Stromal cell of bone marrow (primary cell): ENCODE measurements around the gene SSRP1.
"Not testable (repeated sequence)": the region's sequence is repeated elsewhere in the genome, so short reads cannot be mapped to it uniquely, and the experiment has no call there.

ENCODE experiments used
- DNase-seq: peaks from one replicate; pipeline ENCODE4 v3.0.0-alpha.2; 2012; ENCODE audit warnings: low read depth

SSRP1 gene

DNA sequence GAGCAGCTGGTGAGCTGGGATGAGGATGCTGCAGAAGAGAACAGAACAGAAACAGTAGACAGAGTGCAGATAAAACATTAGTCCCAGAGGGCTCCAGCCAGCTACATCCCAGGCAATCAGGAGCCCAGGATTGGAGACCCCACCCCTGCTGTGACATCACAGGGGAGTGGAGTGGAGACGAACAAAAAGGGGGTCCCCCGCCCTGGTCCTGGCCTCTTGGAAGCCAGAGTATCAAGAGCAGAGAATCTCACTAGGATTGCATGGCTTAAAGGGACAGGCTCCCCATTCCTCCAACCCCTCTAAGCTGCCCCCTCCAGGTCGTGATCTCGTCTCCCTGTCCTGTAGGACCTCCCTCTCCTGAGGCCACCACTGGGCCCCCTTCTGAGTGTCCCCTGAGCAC lies 2.5 kb upstream of the SSRP1 start, which contains the start of gene P2RX3:
TSS of gene P2RX3 (plus strand) at position 211 of the 400 bp plus-strand sequence. CDS start 199 bp downstream, outside the sequence.
- DNase-seq = no peak

DNA sequence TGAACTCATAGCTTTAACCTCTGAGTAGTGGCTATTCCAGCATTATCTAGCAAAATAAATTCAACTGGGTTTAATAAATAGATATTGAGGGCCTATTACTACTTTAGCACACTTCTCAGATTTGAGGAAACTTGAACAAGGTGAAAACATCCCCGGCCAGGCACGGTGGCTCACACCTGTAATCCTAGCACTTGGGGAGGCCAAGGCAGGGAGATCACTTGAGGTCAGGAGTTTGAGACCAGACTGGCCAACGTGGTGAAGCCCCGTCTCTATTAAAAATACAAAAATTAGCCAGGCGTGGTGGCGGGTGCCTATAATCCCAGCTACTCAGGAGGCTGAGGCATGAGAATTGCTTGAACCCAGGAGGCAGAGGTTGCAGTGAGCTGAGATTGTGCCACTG lies 1.2 kb upstream of the SSRP1 start:
- not testable (repeated sequence) for DNase-seq

DNA sequence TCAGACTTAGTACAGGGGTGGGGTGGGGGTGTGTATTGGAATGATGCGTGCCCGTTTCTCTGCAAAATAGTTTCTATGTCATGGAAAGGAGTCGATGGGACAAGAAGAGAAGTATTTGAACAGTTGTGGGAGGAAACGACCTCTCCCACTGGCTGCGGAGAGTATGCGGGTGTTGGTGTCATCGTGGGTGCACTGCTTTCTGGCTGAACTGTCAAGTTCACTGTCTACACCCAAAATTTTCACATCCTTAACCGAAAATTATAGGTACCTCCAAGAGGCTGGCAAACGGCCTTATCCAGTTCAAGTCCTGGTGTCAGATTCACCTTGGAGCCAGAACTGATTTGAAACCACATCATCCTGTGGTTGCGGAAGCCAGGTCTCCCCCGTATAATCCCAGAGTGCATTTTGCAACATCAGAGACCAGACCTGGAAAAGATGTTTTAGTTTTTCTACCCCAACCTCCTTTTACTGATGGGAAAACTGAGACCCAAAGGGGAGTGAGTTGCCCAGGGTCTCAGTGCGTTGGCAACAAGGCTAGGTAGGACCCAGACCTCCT lies 497 bp upstream of the SSRP1 start:
- DNase-seq = no peak

DNA sequence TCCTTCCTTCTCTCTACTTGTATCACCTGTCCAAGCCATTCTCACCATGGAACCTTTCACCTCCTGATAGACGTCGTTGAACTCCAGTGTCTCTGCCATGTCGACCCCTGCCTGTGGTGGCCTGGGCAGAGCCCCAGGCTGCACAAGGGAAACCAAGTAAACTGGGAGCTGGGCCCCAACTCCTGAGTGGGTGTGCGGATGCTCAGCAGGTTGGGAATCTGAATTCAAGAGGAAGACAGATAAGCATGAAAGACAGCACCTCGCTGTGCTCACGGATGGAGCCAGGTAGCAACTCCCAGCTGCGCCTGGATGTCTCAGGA lies 709 bp downstream of the SSRP1 start:
- no peak for DNase-seq

DNA sequence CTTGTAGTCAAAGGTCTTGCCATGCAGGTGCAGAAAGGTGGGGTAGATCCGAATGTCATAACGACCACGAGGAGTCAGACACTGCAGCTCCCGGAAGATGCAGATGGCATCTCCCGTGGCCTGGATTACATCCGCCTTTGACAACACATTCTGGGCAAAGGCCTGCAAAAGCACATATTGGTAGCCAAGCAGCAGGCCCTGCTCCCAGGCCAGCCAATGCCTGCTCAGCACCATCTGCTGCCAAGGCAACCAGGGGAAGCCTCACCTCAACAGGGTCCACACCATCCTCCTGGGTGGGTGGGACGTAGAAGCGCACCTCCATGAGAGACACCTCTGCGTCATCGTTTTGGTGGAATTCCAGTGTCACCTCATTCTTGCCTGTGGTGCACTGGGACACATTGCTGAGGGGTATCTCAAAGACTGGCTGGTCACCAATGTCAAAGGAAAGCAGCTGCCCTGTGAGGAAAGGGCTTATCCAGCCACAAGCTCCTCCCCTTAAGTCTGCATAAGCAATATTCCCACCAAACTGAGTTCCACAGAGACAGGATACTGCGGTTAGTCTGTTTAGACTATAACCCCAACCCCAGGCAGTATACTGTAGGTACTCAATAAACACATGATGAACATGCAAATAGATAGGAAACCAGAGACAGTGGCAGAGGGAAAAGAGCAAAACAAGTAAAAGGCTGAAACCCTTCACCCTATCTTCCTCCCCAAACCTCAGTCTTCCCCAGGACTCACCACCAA lies 2.8 kb downstream of the SSRP1 start:
- DNase-seq = no peak

DNA sequence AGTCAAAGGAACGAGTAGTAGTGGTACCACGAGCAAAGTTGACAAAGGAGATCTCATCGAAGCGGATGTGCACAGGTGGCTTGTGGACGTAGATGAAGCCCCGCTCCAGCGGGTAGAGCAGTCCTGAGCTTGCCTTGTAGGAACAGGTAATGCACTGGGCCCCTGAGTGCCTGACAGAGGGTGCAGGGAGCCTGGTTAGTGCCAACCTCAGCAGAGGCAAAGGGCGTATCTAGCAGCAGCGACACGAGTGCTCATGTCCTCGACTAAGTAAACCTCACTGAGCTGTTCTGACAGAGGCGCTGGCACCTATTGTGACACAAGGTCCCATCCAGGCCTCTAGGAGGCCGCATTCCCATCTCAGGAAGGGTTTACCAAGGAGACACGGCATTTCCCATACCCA lies 4.0 kb downstream of the SSRP1 start:
- no peak for DNase-seq

DNA sequence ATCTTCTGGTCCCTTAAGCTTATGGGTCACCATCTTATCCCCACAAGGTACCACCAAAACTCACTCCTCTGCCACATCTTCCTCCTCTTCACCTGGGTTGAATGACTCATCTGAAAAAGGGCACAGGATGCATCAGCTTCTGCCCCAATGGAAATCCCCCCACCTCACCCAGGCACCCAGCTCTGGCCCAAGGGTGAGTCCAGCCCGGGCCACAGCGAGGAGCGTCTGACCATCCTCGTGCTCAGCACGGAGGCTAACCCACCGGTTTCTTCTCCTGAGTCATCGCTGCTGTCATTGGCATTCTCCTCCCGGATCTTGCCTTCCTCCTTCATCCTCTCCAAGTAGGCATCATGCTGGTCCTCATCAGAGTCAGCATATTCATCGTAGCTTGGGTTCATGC lies 5.7 kb downstream of the SSRP1 start:
- no peak for DNase-seq

DNA sequence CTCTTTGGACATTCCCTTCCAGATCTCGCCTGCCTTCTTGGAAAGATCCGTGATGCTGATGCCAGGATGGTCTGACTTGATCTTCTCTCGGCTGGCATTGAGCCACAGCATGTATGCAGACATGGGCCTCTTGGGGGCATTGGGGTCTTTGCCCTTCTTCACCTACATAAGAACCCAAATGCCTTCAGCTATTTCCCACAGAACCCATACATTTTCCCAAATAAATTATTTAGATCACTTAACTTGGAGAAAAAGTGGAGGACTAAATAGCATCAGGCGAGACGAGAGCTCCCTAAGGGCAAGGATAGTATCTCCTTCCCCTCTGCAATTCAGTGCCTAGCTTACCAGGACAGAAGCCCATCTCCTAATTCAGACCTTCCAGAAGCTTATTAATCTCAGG lies 8.0 kb downstream of the SSRP1 start:
- no peak for DNase-seq

DNA sequence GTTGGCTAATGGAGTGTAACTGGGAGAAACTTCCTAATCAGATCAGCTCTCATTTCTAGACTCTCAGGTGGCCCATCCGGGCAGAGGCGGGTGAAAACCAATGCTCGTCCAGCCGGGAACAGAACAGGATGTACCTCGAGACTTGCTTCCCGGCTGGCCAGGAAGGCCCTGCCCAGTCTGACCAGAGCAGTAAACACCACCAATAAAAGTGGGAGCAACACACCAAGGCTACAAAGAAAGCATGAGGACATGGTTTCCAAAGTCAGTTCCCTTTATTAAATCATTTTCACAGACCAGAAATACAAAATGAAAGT lies 10.0 kb downstream of the SSRP1 start:
- DNase-seq = no peak

DNA sequence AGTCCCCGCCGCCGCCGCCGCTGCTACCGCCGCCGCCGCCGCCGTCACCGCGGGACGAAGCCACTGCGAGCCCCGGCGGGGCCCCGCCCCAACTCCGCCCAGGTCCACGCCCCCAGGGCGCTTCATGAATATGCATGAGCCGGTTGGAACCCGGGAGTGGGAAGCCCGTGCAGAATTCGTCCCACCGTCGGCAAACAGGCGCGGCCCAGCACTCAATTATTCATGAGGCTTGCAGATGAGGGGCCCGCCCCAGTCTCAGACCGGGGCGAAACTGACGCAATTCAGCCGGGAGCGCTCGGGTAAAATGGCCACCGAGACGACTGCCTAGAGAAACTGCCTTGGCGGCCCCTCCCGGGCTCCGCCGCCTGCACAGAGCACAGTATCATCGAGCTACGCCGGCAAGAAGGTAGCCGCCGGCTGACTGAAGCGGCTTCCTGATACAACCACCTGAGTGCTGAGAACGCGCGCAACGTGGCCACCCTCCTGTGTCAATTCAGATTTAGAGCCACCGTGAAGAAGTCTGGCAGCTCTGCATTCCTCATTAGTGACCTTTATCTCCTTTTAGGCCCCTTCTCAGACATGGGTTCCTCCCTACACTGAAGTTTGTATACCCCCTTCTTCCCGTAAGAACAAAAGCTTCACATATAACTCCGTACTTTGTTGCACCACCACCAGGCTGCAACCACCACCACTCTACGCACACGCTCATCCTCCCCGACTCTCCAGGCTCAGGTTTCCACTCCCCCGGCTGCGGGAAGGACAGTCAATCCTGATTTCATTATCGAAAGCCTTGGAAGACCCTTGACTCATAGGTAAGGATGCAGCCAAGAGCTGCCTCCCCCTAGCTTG lies 10.6 kb downstream of the SSRP1 start, which contains the start of gene TNKS1BP1:
TSS of gene TNKS1BP1 (minus strand) at position 67 of the 849 bp plus-strand sequence. CDS start 3,067 bp downstream, outside the sequence.
- DNase-seq = peak; percentile 96

DNA sequence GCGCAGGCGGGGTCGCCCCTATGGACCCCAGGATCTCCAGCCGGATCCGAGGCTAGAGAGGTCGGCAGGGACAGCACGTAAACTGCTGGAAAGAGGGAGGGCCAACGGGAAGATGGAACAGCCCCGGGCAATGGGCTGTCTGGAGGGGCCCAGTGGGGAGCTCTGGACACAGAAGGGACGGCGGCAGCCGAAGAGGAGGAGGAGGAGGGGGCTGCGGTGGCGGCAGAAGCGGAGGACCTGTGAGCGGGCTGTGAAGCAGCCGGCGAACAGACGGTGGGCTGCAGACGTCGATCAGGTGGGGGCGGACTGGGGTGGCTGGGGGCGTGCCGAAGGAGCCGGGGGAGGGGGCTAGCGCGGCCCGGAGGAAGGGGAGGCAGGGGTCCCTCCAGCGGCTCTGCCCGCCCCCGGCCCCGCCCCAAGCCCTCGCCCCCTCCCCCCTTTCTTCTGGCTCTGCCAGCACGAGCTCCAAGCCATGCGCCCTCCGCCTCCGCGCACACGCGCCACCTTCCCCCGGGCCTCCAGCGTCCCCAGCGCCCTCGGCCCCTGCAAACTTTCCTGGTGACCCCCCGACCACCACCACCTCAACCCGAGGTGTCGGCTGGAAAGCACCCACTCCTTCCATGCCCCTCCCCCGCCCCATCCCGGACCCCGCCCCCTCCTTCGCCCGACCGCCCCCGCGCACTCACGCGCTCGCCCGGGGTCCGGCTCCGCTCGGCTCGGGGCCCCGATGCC lies 11.4 kb downstream of the SSRP1 start:
- no peak for DNase-seq

DNA sequence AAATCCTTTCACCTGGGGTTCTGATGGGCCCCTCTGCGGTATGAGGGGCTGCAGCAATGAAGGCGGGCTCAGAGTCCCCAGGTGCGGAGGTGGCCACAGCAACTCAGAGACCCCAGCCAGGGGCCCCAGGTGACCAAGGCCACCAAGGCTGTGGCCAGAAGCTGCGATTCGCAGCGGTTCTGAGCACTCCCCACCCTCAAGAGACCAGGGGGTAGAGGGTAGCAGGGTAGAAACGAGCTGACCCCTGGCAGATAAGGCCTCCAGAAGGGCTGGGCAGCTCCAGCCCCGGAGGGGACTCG lies 11.9 kb downstream of the SSRP1 start:
- no peak for DNase-seq

DNA sequence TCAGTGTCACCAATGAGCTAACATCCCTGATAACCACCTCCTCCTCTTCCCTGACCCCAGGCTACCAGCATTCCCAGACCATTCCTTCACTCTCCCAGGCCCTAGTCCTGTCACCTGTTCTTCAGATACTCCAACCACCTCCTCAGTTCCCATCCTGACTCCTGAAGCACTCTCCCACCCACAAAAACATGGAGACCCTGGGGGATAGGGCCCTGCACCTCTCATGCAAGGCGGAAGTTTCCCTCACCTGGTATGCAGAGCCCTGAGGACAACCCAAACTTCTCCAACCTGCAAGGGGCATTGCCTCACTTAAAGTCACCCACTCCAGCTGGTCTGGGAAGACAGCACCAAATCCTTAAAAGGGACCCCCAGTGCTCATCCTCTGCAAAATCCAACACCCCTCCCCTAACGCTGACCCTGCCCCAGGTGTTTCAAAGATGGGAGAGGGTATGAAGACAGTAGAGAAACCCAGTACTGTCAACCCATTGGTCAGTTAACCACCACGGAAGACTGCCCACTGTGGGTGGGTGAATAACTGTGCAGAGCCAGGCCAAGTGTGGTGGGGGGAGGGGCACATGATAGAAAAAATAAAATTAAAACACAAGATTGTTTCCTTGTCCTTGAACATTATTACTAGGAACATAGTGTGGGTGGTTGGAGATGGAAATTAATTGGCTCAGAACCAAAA lies 12.4 kb downstream of the SSRP1 start:
- no peak for DNase-seq

DNA sequence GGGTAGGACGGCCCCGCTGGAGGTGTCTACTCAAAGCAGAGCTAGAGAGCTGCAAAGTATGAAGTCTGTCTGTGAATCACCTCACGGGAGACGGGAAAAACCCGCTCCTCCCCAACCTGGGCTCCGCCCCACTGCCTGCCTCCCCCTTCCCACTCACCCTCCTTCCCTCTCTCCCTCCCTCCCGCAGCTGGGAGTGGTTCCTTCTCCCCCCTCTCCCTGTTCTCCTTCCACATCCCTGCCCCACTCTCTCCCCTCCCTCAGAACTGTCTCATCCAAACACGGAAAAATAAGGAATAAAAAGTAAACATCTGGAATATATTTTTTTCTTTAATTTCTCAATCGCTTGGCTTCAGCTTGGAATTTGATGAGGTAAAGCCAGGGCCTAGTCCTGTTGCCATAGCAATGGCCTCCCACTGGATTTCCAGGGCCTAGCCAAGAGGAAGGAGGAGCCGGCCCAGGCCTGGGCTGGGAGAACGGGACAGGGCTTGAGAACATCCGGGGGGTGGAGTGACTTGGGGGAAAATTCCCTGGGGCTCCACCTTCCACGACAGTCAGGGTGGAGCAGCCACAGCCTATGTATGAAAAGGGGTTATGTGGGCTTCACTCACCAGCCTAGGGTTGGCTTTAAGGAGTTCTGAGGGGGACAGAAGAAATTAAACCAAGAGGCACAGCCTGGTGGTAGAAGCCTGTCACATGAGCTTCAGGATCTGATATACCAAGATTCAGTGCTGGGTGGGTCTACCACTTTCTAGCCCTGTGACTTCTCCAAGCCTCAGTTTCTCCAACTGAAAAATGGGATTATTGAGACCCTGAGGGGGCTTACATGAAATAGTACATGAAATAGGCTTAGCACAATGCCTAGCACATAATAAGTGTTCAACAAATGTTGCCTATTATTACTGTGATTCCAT lies 13.2 kb downstream of the SSRP1 start:
- peak; percentile 97 for DNase-seq

DNA sequence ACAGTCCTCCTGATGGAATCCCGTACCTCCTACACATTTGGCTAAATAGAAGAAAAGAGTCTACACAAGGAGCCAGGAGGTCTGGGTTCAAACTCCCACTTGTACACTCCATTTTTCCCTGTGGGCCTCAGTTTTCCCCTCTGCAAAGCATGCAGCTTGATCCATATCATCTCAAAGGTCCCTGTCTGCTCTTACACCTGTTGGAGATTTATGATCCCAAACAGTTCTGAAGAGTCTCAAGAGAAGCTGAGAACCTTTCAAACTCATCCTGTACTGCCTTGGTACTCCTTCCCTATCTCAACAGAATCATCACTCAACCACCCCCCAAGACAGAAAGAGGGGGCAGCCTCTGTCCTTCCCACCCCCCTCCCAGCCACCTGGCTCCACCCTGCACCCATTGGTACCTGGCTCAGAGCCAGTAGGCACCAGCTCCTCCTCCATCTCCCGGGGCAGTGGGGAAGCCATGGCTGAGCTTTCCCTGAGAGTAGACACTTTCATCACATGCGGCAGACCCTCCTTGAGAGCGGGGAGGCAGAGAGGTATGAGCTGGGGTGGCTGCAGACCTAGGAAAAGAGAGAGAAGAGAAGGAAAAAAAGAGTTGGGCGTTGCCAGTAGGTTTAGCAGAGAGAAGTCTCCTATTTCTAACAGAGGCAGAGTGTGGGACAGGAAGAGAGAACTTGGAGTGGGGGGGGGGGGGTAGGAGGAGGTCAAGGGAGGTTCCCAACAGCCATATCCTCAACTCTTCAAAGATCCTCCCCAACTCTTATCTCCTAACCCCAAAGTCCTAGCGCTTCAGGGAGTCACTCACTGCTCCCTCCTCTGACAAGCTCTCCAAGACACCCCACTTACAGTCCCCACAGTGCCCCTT lies 14.1 kb downstream of the SSRP1 start:
- no peak for DNase-seq

DNA sequence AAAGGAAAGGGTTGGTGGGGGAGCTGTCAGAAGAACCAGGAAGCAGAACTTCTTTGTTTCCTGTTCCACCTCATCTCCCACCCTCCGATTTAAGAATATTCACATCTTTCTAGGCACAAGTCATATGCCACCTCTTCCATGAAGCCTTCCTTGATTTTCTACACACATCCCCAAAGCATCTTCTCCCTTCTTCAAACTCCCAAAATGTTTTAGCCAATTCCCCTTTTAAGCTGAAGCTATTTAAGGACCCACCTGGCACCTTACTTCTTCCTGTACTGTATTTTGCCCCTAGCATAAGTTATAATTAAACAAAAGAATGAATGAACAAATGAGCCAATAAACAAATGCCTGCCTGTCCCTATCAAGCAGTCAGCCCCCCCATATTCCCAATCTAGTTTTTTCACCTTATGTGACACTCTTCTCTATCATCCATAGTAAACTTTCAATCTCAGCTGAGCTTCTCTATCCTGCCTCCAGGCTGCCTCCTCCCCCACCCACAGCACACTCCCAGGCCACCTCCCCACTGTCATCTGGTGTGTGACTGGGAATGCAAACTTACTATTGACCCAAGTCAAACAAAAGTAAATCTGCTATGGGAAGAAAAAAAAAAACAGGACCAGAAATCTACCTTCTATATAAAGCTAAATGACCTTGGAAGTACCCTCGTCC lies 14.8 kb downstream of the SSRP1 start:
- no peak for DNase-seq

DNA sequence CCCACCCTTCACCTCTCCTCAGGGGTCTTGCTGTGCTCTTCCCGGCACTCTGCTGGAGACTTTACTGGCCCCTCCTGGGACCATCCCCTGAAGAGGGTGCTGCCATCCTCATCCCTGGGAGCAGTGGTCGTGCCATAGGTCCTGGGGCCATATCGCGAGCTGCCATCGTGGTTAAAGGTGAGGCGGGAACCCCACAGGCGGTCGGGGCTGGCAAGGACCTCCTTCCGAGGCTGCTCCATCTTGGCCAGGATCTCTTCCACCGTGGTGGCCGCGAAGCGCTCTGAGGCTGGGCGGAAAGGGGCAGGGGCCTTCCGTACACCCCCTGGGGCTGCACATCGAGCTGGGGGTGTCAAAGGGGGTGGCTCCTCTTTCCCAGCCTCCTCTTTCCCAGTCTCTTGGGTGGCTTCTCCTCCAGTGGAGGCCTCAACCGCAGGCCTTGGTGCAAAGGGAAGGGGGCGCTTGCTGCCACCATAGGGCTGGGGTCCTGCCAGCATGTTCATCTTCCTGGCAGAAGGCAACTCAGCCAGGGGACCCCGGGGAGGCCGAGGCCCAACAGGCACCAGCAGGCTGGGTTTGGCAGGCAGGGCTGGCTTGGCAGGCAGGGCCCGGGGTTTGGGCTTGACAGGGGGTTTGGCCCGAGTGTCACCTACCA lies 15.5 kb downstream of the SSRP1 start:
- DNase-seq = no peak

DNA sequence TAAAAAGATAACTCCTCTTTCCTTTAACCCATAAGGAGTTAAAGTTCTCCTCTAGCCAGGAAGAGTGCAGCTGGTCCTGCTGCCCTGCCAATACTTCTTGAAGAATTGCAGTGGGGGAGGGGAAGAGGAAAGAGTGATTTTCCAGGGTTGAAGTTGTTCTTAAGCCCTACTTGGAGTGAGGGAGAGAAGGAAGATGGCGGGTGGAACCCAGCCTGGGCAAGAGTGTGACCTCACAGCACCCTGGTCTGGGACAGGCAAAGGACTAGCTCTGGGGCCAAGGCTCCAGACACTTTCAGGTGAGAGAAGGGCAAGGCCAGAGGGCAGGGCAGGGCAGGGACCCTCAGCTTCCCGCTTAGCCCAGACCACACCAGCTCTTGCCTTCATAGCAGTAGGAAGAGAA lies 17.5 kb downstream of the SSRP1 start:
- DNase-seq = no peak

DNA sequence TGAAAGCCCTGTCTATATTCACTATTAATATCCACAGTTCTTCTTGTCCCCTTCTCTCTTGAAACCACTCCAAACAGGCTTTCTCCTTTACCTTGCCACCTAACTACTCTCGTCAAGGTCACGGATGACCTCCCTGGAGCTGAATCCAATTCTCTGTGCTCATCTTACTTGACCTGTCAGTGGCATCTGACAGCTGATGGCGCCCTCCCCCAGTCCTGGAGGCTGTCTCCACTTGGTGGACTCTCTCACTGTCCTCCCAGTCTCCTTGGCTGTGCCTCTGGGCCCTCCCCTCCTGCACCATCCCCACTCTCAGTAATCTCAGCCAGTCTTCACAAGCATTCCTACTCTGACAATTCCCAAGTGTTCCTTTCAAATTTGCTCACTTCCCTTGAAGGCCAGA lies 19.7 kb downstream of the SSRP1 start:
- DNase-seq = no peak
